ENCODE results near the gene TMEM9. TPM values are rescaled to one million over a fixed set of nuclear protein-coding genes. Genes with fewer than 3 reads are reported as not detected.

The TMEM9 gene
- total and polyA plus RNA-seq, 9 of the 15 experiments (the other 6 are each of a cell fraction or from before 2014, with no cell fraction given) = 30.4 to 107 (median 67.6) TPM

- Histone ChIP-seq H3K27ac (ENCODE audit: extremely low read depth, low read depth, low read length) (no peak overlapping the region), H3K4me2 (ENCODE audit: insufficient read depth, low read length) (no peak overlapping the region), H3K4me3 (no peak overlapping the region), H3K4me1 (replicated peaks in 1 of 2; ENCODE audit: control insufficient read depth in 2 of 2, insufficient read depth in 2 of 2, low read length in 2 of 2) (peaks cover 0 to 3% of the 10 kb centered on the region in 2 experiments; a peak in 1 of 5 replicates), H3K36me3 (ENCODE audit: control insufficient read depth, insufficient read depth, low read length) (no peaks in the 10 kb centered on the region), H4K20me1 (replicated peaks; ENCODE audit: control insufficient read depth, insufficient read depth, low read length) (no peaks in the 10 kb centered on the region), H3K27me3 (ENCODE audit: control insufficient read depth in 2 of 2, insufficient read depth in 2 of 2, low read length in 2 of 2) (peaks cover 36 to 57% of the 10 kb centered on the region in 2 experiments), H3K9ac (ENCODE audit: insufficient read depth in 1 of 2, low read depth in 2 of 2, low read length in 2 of 2) (no peak overlapping the region), H3K9me1 (ENCODE audit: control insufficient read depth, insufficient read depth, low read length) (peaks cover 3% of the 10 kb centered on the region), H2AFZ (ENCODE audit: low read depth, low read length) (no peak overlapping the region), H3K9me3 (replicated peaks; ENCODE audit: control insufficient read depth, insufficient read depth, low read depth, low read length) (no peaks in the 10 kb centered on the region), H3K79me2 (ENCODE audit: control insufficient read depth, insufficient read depth, low read length) (no peaks in the 10 kb centered on the region)
- 6% methylated on average over 2 of the region's 2 CpGs for WGBS (ENCODE audit: insufficient coverage, low coverage, missing lambda C conversion rate)
- CTCF ChIA-PET (ENCODE audit: low intra/inter-chr PET ratio) = no interaction called here
- BruUV-seq (replicated peaks) = no TSS peak
- POLR2A ChIA-PET = interaction anchor here (0.6 to 1.2 kb wide), 2 partner anchors 13 to 315 kb away, joined by 3 to 5 read pairs; no protein-coding TSS in a partner anchor
- FAIRE-seq = no peak
- no peak for TF ChIP-seq POLR2AphosphoS5 (IDR thresholded peaks at IDR 0.05; ENCODE audit: control insufficient read depth, insufficient read depth, low read depth, low read length)
- TF ChIP-seq NFIC (IDR thresholded peaks at IDR 0.05) = peak; percentile 67
- no peak for TF ChIP-seq SETDB1 (IDR thresholded peaks at IDR 0.05; ENCODE audit: low read length)
- TF ChIP-seq TRIM28 (IDR thresholded peaks at IDR 0.05) = no peak
- intact Hi-C loops (cut with micrococcal nuclease) (loop anchor here (10.0 kb wide), 1 partner anchor 97 kb away; no protein-coding TSS in a partner anchor), in situ Hi-C loops (cut with MboI) (no loop called here)
- DNase-seq (ENCODE audit: extremely low read depth in 1 of 4, low spot score in 3 of 4) = no peak
- no peak for ATAC-seq
Measured at GRCh38 chr1:201181726-201182125, 27.5 kb upstream of the TMEM9 start.

- no peaks in the 10 kb centered on the region for H3K79me2 ChIP-seq (ENCODE audit: control insufficient read depth, insufficient read depth, low read length)
- BruUV-seq (replicated peaks) = no TSS peak
- H3K9me3 ChIP-seq (replicated peaks; ENCODE audit: control insufficient read depth, insufficient read depth, low read depth, low read length) = no peaks in the 10 kb centered on the region
- no peak overlapping the region for H3K27ac ChIP-seq (ENCODE audit: extremely low read depth, low read depth, low read length)
- FAIRE-seq (no peak), DNase-seq (ENCODE audit: extremely low read depth in 1 of 4, low spot score in 3 of 4) (no peak), ATAC-seq (no peak)
- no peaks in the 10 kb centered on the region for H4K20me1 ChIP-seq (replicated peaks; ENCODE audit: control insufficient read depth, insufficient read depth, low read length)
- 7% methylated on average over 1 of the region's 1 CpG for WGBS (ENCODE audit: insufficient coverage, low coverage, missing lambda C conversion rate)
- H3K9ac ChIP-seq (ENCODE audit: insufficient read depth in 1 of 2, low read depth in 2 of 2, low read length in 2 of 2) = no peak overlapping the region
- H3K27me3 ChIP-seq (ENCODE audit: control insufficient read depth in 2 of 2, insufficient read depth in 2 of 2, low read length in 2 of 2) = peaks cover 36 to 55% of the 10 kb centered on the region in 2 experiments
- H3K4me1 ChIP-seq (replicated peaks in 1 of 2; ENCODE audit: control insufficient read depth in 2 of 2, insufficient read depth in 2 of 2, low read length in 2 of 2) = peaks cover 0 to 3% of the 10 kb centered on the region in 2 experiments; a peak in 1 of 5 replicates
- CTCF ChIA-PET (ENCODE audit: low intra/inter-chr PET ratio) = no interaction called here
- in situ Hi-C loops (cut with MboI) (no loop called here), intact Hi-C loops (cut with micrococcal nuclease) (loop anchor here (10.0 kb wide), 1 partner anchor 97 kb away; no protein-coding TSS in a partner anchor)
- POLR2A ChIA-PET = interaction anchor here (0.6 to 1.2 kb wide), 2 partner anchors 13 to 315 kb away, joined by 3 to 5 read pairs; no protein-coding TSS in a partner anchor
- no peak overlapping the region for H3K4me3 ChIP-seq
- H3K36me3 ChIP-seq (ENCODE audit: control insufficient read depth, insufficient read depth, low read length) = no peaks in the 10 kb centered on the region
- peaks cover 3% of the 10 kb centered on the region for H3K9me1 ChIP-seq (ENCODE audit: control insufficient read depth, insufficient read depth, low read length)
- no peak overlapping the region for H2AFZ ChIP-seq (ENCODE audit: low read depth, low read length)
- TF ChIP-seq, protein P1, sequence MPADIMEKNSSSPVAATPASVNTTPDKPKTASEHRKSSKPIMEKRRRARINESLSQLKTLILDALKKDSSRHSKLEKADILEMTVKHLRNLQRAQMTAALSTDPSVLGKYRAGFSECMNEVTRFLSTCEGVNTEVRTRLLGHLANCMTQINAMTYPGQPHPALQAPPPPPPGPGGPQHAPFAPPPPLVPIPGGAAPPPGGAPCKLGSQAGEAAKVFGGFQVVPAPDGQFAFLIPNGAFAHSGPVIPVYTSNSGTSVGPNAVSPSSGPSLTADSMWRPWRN (IDR thresholded peaks at IDR 0.05; ENCODE audit: low read depth) = no peak
- no peak for TF ChIP-seq FOS (IDR thresholded peaks at IDR 0.05; ENCODE audit: extremely low read depth, insufficient read length)
- peak; percentile 55; the same call in 1 of the 2 replicates for TF ChIP-seq ZNF512 (tag; IDR thresholded peaks at IDR 0.05)
- TF ChIP-seq SMC3 (conservative IDR thresholded peaks at IDR 0.05; ENCODE audit: insufficient read depth, low read depth, low read length) = no peak
- H3K4me2 ChIP-seq (ENCODE audit: insufficient read depth, low read length) = no peak overlapping the region
Measured at GRCh38 chr1:201181323-201181722, 27.0 kb upstream of the TMEM9 start.

Measured in K562 (cell line).